ENCODE results near the gene PRRG1.
"Not testable (repeated sequence)": the region's sequence is repeated elsewhere in the genome, so short reads cannot be mapped to it uniquely, and the experiment has no call there.

Gene PRRG1

DNA sequence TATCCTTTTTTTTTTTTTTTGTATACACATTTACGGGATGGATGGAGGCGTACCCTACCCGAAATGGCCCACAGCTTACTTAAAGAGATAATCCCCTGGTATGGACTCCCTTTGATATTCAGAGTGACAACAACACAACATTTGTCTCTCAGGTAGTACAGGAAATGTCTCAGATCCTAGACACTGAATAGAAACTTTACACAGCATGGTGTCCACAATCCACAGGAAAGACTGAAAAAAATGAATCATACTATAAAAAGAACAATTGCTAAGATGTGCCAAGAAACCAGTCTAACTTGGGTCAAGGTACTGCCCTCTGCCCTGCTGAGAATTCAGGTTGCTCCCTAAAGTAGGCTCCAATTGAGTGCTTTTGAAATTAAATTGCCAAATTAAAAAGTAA, 121.5 kb downstream of the PRRG1 start:
- DNase-seq (ENCODE audit: low spot score), result no peak

DNA sequence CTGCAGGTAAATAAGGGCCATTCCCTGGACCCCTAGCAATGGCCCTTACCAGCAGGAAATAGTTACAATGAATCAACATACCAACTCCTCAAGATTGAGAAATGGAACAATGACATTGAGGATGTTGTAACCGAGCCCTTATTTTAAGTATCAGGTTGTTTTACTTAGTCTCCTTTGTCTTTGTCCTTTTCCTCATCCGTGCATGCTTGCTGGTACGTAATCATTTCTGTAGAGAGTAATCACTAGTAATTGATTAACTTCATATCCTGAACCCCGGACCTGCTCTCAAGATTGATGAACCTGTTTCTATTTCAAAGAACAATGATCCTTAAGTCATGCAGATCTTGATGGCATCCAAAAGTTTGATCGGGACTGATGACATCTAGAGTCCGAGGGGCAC, 123.7 kb downstream of the PRRG1 start:
- no peak for DNase-seq (ENCODE audit: low spot score)

DNA sequence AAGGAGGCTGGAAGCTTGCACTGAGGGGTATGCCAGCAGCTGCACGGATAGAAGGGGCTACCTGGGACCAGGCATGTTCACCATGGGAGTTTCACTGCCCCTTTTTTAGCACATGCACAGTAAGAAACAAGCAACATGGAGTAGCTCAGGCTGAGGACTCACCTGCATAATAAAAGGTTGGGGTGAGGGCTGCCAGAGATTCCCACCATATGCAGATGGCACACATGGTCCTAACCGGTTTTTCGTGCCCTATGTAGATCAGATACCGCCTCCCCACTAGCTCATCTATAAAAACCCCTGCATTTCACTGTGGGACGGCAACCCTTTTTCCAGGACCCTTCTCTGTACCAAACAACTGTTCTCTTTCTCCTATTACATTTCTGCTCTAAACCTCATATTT, 125.3 kb downstream of the PRRG1 start:
- DNase-seq (ENCODE audit: low spot score), result no peak

DNA sequence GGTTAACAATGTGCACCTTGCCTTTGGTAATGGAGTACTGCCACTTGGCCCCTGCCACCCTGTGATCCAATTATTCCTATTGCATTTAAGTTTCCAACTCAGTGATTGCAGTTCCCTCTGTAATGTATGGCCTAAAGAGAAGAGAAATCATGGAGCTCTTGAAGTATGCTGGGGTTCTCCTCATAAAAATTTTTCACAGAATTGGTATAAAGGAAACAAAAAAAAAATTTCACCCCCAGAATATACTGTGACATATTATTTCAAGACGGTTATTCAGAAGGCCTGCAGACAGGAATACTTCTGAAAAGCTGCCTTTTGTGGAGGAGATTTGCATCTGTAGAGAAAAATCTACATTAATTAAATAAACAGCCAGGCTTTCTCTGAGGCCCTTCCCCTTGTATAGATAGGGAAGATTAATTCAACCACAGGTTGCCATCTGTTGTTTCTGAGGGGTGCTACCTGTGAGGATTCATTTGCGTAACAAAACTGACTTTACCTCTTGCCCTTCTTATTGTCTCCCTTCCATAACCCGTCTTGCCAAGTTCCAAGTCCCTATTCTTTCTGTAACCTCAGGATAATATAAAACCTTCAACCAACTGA, 127.5 kb downstream of the PRRG1 start:
- no peak for DNase-seq (ENCODE audit: low spot score)

DNA sequence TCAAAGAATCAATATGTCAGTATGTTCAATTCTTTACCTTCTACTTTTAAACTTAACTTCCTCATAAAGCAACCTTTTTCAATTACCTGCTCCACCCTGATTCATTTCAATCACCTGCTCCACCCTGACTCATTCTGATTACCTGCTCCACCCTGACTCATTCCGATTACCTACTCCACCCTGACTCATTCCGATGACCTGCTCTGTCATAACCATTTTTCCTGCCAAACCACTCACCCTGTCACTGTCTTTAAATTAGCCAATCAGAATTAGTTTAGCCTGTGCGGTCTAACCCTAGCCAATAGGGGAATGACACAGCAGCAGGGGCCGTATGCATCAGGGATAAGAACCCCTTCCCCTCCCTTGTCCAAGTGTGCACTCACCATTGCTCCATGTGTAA, 135.2 kb downstream of the PRRG1 start:
- DNase-seq (ENCODE audit: low spot score), result not testable (repeated sequence)

DNA sequence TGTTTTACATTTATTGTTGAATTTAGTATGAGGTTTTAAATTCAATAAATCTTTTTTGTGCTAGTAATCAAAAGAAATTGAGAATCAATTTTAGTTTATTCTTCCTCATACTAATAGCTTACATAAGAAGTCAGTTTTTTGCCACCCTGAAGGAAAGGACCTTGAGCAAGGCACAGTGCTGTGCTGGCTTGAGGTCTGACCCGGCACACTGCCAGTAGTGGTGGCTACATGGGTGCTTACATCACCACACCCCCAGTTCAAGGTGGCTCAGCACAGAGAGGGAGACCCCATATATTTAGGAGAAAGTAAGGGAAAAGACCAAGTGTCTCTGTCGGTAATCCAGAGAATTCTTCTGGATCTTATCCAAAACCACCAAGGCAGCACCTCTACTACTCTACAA, 136.3 kb downstream of the PRRG1 start:
- no peak for DNase-seq (ENCODE audit: low spot score)

DNA sequence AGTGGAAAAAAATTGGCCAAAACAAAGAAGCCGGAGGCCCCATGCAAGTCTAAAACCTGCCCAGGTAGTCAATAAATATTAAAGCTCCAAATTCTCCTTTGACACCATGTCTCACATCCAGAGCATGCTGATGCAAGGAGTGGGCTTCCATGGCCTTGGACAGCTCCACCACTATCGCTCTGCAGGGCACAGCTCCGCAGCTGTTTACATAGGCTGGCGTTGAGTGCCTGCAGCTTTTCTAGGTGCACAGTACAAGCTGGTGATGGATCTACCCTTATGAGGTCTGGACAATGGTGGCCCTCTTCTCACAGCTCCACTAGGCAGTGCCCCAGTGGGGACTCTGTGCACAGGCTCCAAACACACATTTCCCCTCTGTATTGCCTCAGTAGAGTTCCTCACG, 138.1 kb downstream of the PRRG1 start:
- DNase-seq (ENCODE audit: low spot score), result no peak

DNA sequence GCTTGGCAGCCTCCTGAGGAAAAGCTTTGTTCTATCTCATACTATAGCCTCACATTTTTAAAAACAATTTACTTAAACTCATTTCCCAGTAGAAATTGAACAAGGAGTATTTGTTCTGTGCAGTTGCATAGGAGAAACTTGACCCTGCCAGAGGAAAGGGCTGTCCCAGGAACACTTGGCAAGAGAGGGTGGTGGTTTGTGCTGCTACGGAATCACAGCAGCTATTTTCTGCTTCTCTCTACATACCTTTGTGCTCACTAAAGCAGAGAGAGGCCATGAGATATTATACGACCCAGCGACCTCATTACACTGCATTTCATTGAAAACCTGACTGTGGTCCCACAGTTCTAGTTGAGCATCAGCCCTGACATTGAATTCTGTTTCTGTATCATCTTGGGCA, 139.2 kb downstream of the PRRG1 start:
- DNase-seq (ENCODE audit: low spot score), result no peak

DNA sequence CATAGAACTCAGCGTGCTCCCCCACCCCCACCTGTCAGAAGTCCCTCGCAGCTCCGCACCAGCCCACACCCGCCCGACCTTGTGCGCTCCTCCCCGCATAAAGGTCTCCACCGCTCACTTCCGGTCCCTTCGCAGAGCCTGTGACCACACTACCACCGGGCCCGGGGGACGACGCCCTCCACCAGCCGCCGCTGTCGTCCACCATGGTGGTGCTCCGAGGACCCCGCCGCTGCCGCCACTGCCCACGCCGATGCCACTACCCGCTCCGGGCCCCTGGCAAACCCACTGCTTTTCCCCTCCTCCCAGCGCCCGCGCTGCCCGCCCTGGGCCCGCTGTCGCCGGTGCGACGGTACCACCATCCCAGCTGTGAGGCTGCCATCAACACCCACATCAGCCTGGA, 142.5 kb downstream of the PRRG1 start:
- no peak for DNase-seq (ENCODE audit: low spot score)

DNA sequence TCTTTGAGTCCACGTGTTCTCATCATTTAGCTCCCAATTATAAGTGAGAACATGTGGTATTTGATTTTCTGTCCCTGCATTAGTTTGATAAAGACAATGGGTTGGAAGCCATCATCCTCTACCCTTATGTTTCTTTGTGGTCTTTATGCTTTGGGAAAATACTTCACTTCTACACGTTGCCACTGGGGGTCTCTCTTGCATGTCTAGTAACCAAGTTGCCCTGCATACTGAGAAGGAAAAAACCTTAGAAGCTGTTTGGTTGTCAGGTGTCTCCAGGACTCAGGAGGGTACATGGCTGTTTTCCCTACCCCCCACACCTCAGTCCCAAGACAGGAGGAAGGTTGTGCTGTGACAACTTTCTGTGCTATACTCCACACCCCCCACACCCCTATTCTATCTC, 146.6 kb downstream of the PRRG1 start:
- DNase-seq (ENCODE audit: low spot score), result not testable (repeated sequence)

DNA sequence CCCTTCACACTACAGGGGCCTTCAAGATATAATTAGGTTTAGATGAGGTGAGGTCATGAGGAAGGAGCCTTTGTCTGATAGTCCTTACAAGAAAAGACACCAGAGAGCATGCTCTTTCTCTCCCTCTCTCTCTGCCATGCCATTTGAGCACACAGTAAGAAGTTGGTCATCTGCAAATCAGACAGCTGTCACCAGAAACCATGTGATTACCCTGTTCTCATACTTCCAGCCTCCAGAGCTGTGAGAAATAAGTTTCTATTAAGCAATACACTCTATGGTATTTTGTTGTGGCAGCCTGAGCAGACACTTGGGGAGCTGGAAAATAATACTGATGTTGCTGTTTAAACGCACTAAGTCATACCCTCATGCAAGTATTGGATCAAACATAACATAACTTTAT, 148.0 kb downstream of the PRRG1 start:
- not testable (repeated sequence) for DNase-seq (ENCODE audit: low spot score)

DNA sequence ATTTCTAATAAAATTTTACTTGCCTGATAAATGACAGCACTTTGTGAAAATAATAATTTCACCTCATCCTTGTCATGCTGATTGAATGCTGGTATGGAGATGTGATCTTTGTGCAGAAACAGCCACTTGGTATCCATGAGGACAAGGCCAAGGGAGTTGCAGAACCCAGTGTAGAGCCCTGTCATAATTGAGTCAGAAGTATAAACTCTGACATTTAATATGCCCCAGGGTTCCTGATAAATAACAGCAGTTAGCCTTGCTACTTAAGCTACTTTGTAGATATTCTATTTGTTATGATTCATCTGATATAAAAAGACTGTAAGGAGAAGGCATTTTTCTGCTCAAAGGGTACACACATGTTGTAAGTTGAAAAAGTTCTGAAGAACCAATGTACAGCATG, 149.2 kb downstream of the PRRG1 start:
- not testable (repeated sequence) for DNase-seq (ENCODE audit: low spot score)

DNA sequence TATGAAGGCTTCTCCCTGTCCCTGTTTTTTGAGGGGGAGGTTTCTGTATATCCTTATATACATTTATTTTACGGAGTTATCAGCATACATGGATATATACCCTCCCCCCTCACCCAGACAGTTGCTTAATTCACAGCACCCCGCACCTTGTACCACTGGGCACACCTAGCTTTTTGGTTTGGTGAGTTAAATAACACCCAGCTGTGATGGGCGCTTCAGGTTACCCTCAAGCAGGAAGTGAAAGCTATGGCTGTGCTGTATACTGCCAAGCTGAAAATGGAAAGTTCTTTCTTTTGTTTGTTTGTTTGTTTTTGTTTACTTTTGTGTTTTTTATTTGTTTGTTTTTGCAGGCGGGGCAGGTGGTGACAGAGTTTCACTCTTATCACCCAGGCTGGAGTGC, 150.5 kb downstream of the PRRG1 start:
- DNase-seq (ENCODE audit: low spot score), result not testable (repeated sequence)

DNA sequence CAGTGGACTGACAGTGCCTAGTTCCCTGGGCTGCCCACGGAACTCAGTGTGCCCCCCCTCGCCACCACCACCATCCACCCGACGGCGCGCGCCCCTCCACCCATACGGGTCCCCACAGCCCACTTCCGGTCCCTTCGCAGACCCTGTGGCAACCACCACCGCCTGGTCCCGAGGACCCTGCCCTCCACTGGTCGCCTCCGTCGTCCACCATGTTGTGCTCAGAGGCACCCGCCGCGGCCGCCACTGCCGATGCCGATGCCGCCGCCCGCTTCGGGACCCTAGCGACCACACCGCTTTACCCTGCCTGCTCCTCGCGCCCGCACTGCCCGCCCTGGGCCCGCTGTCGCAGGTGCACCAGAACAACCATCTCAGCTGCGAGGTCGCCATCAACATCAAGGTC, 155.8 kb downstream of the PRRG1 start:
- no peak for DNase-seq (ENCODE audit: low spot score)
